ENCODE results near the gene CAMSAP1. TPM values are rescaled to one million over a fixed set of nuclear protein-coding genes. Genes with fewer than 3 reads are reported as not detected.

The CAMSAP1 gene
- total and polyA plus RNA-seq, 2 of the 4 experiments (the other 2 are of a cell fraction), result 8.2 to 19.5 TPM

GRCh38 chr9:135901031-135901758, 6.2 kb downstream of the CAMSAP1 start:
- H3K56ac ChIP-seq (ENCODE audit: extremely low read depth, insufficient read depth, low read length), result no peak overlapping the region
- 0 out of 2 replicates have a peak, but pooled peaks cover 2% of the 10 kb centered on the region for H3K36me3 ChIP-seq (ENCODE audit: control insufficient read depth, insufficient read depth, low read length)
- BruUV-seq (replicated peaks), result no TSS peak
- no peak overlapping the region for H3K4ac ChIP-seq (ENCODE audit: low read depth, low read length)
- CTCF ChIA-PET, result no interaction called here
- peaks cover 2% of the 10 kb centered on the region; the same call in 1 of the 2 replicates for H3K9me3 ChIP-seq (ENCODE audit: control insufficient read depth, insufficient read depth, low read length)
- H2BK120ac ChIP-seq (ENCODE audit: low read depth, low read length), result no peak overlapping the region
- dilution Hi-C loops (cut with HindIII; ENCODE audit: low sequenced_read_pairs, unreplicated experiment) (no loop called here), in situ Hi-C loops (cut with MboI; ENCODE audit: low sequenced_read_pairs) (loop anchor here (5.0 kb wide), 1 partner anchor 44 kb away; no protein-coding TSS in a partner anchor), intact Hi-C loops (cut with micrococcal nuclease) (no loop called here)
- TF ChIP-seq USF2 (IDR thresholded peaks at IDR 0.05; ENCODE audit: low read depth, low read length) (no peak), NFE2L2 (IDR thresholded peaks at IDR 0.05; ENCODE audit: low read depth, low read length) (no peak), CHD1 (IDR thresholded peaks at IDR 0.05; ENCODE audit: low read depth, low read length) (no peak), MAZ (IDR thresholded peaks at IDR 0.05; ENCODE audit: borderline replicate concordance, low read depth, low read length) (no peak), RAD21 (IDR thresholded peaks at IDR 0.05; ENCODE audit: low read length) (no peak), CEBPB (IDR thresholded peaks at IDR 0.05; ENCODE audit: low read depth, low read length) (no peak), SMC3 (IDR thresholded peaks at IDR 0.05; ENCODE audit: low read depth, low read length) (no peak)
- H2BK15ac ChIP-seq (ENCODE audit: low read depth, low read length), result no peak overlapping the region
- H2AK9ac ChIP-seq (replicated peaks; ENCODE audit: low read depth, low read length, poor library complexity), result no peak overlapping the region
- no peak overlapping the region for H2BK20ac ChIP-seq (ENCODE audit: low read depth, low read length)
- no peak overlapping the region for H3K23ac ChIP-seq (ENCODE audit: low read depth, low read length)
- H4K20me1 ChIP-seq (ENCODE audit: insufficient read depth, low read length), result peaks cover 95% of the 10 kb centered on the region
- no peak overlapping the region for H4K8ac ChIP-seq (ENCODE audit: low read depth in 2 of 2, low read length in 2 of 2)
- peaks cover 18% of the 10 kb centered on the region; the same call in 1 of the 2 replicates for H3K9me1 ChIP-seq (ENCODE audit: insufficient read depth, low read length)
- DNase-seq (no peak), ATAC-seq (ENCODE audit: low read depth) (no peak)
- peaks cover 5% of the 10 kb centered on the region for H3K4me1 ChIP-seq (ENCODE audit: control insufficient read depth, insufficient read depth, low read length)
- H2AK5ac ChIP-seq (ENCODE audit: low read depth, low read length), result no peak overlapping the region
- POLR2A ChIA-PET (ENCODE audit: unreplicated experiment), result no interaction called here
- no peak overlapping the region for H4K91ac ChIP-seq (ENCODE audit: insufficient read depth, low read depth, low read length)
- H3K27me3 ChIP-seq (ENCODE audit: control insufficient read depth, insufficient read depth, low read length), result no peaks in the 10 kb centered on the region
- no peak overlapping the region for H2AFZ ChIP-seq (replicated peaks; ENCODE audit: low read length, poor library complexity)
- peaks cover 35 to 89% of the 10 kb centered on the region in 2 experiments for H3K79me1 ChIP-seq (ENCODE audit: low read depth in 1 of 2, low read length in 2 of 2)
- H3K4me3 ChIP-seq (ENCODE audit: insufficient read depth, low read depth, low read length), result no peak overlapping the region
- H3K14ac ChIP-seq (replicated peaks; ENCODE audit: low read depth, low read length), result no peak overlapping the region
- no peak overlapping the region for H3K4me2 ChIP-seq (ENCODE audit: low read depth, low read length)
- H3K9ac ChIP-seq (ENCODE audit: low read depth, low read length), result no peak overlapping the region
- WGBS, 2 experiments (ENCODE audit: extremely low coverage in 2 of 2, insufficient read length in 1 of 2), result 93% methylated on average over 5 of the region's 9 CpGs; no CpG with 5 or more reads in 1 of the 2 experiments
- H3K27ac ChIP-seq (ENCODE audit: insufficient read depth, low read length), result no peak overlapping the region
- no peak overlapping the region for H3K18ac ChIP-seq (ENCODE audit: low read depth, low read length)
- H2BK5ac ChIP-seq (ENCODE audit: low read depth, low read length, poor library complexity, severe bottlenecking), result no peak overlapping the region
- H4K5ac ChIP-seq (ENCODE audit: low read depth, low read length), result no peak overlapping the region

Measured in IMR-90 (cell line).